Measurements from ENCODE around the gene TSC22D2. TPM values are rescaled to one million over a fixed set of nuclear protein-coding genes. Genes with fewer than 3 reads are reported as not detected.

TSC22D2 gene
- total and polyA plus RNA-seq, 10 of the 15 experiments (the other 5 are each of a cell fraction or from before 2014, with no cell fraction given), result 7.4 to 19.4 (median 10.9) TPM

GRCh38 chr3:150447631-150448465, 39.8 kb downstream of the TSC22D2 start (continued):
- TF ChIP-seq CTCF (IDR thresholded peaks at IDR 0.05 in 2 of 3, conservative IDR thresholded peaks at IDR 0.05 in 1 of 3; ENCODE audit: control insufficient read depth in 2 of 3, extremely low read depth in 1 of 3, insufficient read depth in 1 of 3, low read depth in 3 of 3, low read length in 3 of 3) (no peak), PRDM15 (CRISPR knock-in tag; IDR thresholded peaks at IDR 0.05) (no peak), HCFC1 (IDR thresholded peaks at IDR 0.05; ENCODE audit: low read length) (no peak), SIX5 (IDR thresholded peaks at IDR 0.05; ENCODE audit: low read depth, low read length, severe bottlenecking) (no peak), REST (IDR thresholded peaks at IDR 0.05; ENCODE audit: low read depth, low read length) (no peak), ATF2 (IDR thresholded peaks at IDR 0.05; ENCODE audit: low read length) (no peak), CHD4 (IDR thresholded peaks at IDR 0.05) (no peak), TBL1XR1 (IDR thresholded peaks at IDR 0.05; ENCODE audit: low read depth, low read length) (no peak), NFYA (IDR thresholded peaks at IDR 0.05; ENCODE audit: borderline replicate concordance, low read depth, low read length) (no peak), SUPT20H (IDR thresholded peaks at IDR 0.05; ENCODE audit: borderline replicate concordance, control insufficient read depth, low read depth, low read length) (no peak), BCL3 (IDR thresholded peaks at IDR 0.05; ENCODE audit: borderline replicate concordance, insufficient read depth, low read depth, low read length, poor library complexity, severe bottlenecking) (no peak), ETV6 (conservative IDR thresholded peaks at IDR 0.05 in 1 of 2, IDR thresholded peaks at IDR 0.05 in 1 of 2; ENCODE audit: borderline replicate concordance in 1 of 2, low read depth in 1 of 2) (no peak), ZBED1 (IDR thresholded peaks at IDR 0.05; ENCODE audit: borderline replicate concordance) (no peak), EP300 (IDR thresholded peaks at IDR 0.05; ENCODE audit: borderline replicate concordance in 1 of 2, control insufficient read depth in 1 of 2, low read depth in 2 of 2, low read length in 2 of 2) (no peak)

Measured in GM12878 (cell line).